ENCODE measurements around the gene SCN10A.
A peak's percentile ranks its signal among the peaks of the same experiment; 100 is the strongest.

The SCN10A gene

DNA sequence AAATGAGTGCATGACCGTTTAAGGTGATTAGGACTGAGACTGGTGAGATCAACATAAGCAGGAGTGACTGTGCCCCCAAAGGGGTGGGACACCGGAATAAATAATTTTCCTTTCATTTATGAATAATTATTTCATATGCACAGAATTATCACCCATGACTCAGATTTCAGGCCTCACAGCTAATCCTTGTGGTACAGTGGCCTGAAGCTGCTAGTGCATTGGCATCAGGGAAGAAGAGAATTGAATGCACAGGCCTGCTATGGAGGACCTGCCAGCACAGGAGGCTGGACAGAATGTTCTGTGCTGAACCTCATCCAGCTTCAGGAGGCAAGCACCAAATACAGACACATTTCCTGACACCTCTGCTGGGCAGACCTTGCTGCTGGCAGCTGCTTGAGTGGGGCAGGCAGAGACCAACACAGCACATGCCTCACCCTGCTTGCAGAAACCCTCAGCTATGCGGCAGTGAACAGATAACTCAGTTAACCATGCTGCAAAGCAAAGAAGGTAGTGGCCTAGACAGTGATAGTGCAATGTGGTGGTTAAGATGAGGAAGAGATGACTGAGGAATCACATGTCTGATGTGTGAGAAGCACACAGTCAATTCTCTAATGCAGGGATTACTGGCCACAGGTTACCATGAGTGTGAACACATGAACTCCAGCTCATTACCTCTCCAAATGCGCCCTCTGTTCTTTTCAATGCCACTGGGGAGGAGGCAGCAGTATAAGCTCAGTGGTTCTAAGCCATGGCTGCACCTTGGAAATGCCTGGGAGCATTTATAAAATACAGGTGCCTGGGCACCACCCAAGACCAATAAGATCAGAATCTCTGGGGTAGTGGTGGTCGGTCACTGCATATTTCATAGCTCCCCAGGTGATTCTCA, 98.4 kb downstream of the SCN10A start:
- DNase-seq, result no peak

DNA sequence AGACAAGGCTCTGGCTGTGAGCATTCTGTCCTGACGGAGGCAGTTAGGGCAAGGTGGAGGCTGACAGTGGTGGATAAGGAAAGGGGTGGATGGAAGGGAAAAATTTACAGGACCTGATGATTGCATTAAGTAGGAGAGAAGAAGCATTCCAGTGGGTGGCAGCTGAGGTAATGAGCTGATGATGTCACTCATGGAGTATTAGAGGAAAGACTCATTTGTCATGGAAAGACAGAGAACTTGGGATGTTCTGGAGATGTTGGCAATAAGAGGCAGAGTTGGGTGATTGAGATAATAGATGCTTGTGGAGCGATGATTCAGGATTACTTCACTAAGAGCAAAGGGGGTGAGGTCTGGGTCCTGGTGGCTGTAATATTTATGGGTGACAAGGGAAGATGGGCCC, 102.9 kb downstream of the SCN10A start:
- no peak for DNase-seq

DNA sequence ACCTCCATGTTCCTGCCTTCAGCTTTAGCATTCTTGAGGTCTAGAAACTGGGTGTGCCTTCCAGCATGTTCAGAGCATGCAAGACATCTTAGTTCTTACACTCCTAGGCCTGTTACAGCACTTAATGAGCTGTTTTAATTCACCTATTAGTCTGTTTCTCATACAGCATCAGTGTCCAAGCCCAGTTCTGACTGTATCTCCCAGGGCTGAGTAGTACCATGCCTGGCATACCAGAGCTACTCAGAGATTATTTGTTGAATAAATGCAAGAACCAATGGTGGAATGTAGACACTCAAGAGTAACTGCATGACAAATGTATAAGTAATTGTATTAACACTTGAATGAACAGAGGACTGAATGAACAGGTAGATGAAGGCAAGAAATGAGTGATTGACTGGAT, 104.7 kb downstream of the SCN10A start:
- no peak for DNase-seq

DNA sequence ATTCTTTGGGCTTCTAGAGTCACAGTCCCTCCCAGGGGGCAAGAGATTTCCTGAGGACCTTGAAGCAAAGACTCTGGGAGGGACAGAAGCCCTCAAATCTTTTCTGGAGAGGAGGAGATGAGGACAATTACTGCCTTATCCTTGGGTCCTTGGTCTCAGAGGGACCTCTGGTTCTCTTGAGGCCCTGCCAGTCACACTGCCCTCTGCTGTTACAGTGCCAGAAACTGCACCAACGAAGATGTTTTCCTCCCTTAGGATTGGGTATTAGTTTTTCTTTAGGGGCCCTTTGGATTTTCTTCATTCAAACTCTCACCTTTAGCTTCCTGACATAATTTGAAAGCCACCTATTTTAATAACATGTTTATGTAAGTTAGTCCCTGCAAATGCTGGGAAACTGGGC, 108.3 kb downstream of the SCN10A start:
- DNase-seq, result no peak

DNA sequence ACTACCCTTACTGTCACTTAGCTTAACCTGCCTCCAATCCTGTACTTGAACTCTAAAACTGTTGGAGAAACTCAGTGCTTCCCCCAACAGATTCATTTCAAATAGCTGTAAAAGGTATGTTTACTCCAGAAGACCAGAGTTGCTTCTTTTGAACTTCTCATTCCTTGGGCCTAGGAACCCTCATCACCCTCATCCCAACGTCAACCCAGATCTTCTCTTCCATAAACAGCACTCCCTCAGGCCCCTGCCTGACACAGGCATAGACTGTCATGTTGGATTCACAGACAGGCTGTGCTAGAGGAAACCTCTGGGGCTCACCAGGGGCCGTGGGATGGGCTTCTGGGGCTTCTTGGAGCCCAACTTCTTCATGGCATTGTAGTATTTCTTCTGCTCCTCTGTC, 109.1 kb downstream of the SCN10A start:
- DNase-seq, result no peak

DNA sequence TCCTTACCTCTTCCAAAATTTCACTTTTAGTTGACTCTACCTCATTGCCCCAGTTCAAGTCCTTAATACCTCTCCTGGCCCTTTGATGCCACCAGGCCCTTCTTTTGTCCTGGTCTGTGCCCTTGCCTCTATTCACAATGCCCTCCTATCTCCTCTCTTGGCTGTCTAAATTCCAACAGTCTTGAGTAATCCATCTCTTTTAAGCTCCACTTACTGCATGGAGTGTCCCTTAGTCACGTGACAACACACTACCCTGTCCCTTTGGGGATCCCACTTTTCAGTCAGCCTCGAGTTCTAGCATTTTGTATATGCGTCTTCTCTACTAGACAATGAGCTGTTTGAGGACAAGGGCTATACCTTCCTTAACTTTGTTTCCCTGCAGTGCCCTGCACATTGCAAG, 113.8 kb downstream of the SCN10A start:
- DNase-seq, result no peak

DNA sequence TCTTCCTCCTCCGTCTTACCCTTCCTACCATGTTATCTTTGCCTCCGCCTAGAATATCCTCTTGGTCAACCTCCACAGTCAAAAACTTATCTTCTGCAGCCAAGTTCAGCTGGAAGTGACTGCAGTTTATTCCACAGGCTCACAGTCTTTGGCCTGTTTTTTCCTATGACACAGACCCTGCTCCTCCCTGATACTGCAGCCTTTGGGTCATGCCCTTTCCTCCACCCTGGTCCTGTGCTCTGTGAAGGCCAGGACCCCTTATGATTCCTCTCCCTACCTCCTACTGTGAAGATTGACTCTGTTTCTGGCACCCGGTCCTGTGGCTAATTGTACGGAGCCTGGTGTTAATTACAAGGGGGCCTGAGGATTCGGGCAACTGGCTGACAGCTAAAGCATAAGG, 117.3 kb downstream of the SCN10A start:
- DNase-seq, result no peak

DNA sequence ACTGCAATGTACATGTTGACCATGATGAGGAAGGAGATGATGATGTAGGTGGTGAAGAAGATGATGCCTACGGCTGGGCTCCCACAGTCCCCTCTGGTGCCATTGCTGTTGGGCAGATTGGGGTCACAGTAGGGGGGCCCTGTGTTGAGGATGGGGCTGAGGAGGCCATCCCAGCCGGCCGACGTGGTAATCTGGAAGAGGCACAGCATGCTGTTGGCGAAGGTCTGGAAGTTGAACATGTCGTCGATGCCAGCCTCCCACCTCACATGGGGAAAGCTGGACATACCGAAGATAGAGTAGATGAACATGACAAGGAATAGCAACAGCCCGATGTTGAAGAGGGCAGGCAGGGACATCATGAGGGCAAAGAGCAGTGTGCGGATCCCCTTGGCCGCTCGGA, 118.0 kb downstream of the SCN10A start:
- DNase-seq, result no peak

DNA sequence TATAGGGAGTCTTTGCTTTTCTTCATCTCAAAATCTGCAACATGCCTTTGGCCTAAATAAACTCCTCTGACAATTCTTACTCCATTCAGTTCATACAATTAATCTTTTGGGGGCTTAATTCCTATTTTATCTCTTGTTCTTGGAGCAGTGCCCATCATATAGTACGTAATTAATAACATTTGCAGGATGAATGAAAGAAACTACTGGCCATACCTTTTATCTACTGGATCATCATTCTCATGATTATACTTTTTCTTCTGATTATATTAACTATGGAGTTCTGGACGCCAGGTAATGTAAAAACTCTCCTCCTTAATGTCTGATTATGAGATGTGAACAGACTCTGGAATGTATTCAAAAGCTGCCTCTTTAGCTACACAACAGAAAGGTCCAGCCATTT, 120.0 kb downstream of the SCN10A start:
- no peak for DNase-seq

DNA sequence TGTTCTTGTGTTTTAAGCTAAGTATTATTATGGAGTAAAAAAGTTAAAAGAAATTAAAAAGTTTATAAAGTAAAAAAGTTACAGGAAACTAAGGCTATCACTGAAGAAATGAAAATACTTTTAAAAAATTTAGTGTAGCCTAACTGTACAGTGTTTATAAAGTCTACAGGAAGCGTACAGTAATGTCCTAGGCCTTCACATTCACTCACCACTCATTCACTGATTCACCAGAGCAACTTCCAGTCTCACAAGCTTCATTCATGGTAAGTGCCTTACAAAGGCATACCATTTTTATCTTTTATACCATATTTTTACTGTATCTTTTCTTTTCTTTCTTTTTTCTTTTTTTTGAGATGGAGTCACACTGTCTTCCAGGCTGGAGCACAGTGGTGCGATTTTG, 125.8 kb downstream of the SCN10A start:
- DNase-seq, result no peak

DNA sequence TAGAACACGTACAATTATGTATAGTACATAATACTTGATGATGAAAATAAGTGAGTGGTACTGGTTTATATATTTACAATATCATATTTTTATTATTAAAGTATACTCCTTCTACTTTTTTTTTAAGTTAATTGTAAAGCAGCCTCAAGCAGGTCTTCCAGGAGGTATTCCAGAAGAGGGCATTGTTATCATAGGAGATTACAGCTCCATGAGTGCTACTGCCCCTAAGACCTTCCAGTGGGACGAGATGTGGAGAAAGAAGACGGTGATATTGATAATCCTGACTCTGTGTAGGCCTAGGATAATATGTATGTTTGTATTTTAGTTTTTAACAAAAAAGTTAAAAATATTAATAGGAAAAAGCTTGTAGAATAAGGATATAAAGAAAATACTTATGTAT, 126.2 kb downstream of the SCN10A start:
- no peak for DNase-seq

DNA sequence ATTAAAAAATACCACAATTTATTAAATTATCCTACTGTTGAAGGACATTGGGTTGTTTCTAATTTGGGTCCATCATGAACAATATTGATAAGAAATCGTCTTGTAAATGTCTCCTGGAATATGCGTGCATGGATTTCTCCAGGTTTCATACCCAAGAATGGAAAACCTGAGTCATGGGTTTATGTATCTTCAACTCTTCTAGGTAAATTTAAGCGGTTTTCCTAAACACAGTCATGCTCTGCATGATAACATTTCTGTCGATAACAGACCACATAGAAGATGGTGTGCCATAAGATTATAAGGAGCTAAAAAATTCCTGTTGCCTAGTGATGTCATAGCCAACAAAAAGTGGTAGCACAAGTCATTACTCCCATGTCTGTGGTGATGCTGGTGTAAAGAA, 126.7 kb downstream of the SCN10A start:
- no peak for DNase-seq

DNA sequence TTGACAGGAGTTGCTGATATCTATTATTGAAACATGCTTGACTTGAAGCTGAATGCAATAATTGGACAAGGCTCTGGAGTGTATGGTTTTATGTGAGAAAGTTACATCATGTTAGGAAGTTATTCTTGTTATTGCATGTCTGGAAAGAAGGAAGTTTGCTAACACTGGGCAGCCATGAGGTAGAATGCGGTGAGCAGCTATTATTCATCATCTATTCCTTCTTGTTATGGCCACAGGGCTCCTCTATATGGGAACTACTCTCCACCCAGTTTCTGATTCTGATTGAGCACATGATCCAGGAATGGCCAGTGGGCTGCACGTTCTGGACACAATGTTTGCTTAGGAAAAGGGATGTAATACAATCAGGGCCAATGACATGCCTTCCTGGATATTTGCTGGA, 128.7 kb downstream of the SCN10A start:
- no peak for DNase-seq

DNA sequence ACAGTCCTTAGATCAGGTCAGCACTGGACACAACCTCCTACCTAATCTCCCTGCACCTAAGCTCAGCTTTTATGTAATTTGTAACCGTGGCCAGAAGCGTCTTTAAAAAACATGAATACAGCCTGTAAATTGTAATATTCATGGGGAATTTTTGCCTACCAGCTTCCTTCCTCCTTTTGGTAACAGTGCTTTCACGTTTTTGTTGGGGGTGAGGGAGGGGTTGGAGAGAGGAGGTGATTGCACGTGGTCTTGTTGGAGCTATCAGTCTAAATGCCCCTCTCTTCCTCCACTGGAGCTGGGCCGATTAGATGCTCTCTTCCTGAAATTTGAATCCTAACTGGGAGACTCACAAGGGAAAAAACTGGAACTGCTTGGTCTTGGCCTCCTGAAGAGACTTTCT, 131.5 kb downstream of the SCN10A start:
- DNase-seq, result no peak

DNA sequence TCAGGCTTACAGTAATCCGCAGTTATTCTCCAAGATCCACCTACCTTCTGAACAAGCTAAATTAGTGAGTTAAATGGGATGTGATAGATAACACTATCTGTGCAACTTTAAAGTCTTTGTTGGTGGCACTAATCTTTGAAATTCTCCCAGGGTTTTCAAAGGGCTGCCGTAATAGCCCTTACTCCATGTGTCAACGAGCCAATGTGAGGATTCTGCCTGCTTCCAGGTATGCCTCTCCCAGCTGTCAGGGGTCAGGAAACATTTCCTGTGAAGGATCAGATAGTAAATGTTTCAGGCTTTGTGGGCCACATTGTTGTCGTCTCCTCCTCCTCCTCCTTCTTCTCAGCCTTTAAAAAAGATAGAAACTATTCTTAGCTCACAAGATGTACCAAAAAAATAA, 146.3 kb downstream of the SCN10A start:
- no peak for DNase-seq

DNA sequence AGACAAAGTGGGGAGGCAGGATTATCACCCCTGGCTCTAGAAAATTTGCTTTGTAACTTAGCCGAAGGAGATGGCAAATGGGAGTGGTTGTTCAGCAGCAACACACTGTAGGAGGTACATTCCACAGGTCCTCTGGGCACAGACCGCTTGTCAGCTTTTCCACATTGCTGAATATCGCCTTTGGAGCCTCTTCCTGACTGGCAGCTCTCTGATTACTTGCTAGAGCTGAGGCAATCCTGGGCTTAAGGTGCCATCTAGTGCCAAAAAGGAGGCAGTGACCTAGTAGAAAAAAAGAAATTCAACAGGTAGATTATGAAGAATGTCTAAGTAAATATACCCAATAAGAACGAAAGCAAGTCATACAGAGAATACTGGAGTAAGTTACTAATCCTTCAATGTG, 153.5 kb downstream of the SCN10A start:
- DNase-seq, result no peak

DNA sequence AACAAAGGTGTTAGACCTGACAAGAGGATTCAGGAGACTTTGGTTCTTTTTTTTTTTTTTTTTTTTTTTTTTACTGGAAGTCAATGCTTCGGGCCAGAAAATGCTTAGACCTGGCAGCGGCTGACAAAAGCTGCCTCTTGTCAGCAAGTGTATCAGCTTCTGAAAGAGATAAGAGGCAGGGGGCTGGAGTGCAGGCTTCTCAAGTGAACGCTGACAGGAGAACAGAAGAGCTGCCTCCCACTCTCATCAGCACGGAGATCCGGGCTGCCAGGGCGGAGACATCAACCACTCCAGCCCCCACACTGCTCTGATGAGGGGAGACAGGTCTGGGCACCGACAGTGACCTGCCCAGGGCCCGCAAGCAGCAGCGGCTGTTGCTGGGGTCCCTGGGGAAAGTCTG, 157.2 kb downstream of the SCN10A start:
- no peak for DNase-seq

DNA sequence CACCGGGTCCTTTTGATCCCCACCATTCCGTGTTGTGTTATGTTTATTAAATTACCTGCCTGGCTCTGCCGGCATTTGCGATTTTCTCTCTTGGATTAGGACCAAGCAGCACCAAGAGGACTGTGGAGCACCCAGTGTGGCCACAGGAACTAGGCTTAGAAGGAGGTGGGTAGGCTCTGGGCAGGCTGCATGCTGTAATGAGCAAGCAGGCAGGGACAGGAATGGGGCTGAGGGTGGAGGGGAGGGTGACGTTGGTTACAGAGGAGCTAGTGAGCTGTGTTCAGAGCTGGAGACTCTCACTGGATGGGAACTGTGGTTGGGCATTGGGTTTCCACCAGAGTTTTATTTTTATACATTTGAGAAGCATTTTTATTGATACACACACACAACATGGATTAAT, 158.6 kb downstream of the SCN10A start:
- DNase-seq, result no peak

DNA sequence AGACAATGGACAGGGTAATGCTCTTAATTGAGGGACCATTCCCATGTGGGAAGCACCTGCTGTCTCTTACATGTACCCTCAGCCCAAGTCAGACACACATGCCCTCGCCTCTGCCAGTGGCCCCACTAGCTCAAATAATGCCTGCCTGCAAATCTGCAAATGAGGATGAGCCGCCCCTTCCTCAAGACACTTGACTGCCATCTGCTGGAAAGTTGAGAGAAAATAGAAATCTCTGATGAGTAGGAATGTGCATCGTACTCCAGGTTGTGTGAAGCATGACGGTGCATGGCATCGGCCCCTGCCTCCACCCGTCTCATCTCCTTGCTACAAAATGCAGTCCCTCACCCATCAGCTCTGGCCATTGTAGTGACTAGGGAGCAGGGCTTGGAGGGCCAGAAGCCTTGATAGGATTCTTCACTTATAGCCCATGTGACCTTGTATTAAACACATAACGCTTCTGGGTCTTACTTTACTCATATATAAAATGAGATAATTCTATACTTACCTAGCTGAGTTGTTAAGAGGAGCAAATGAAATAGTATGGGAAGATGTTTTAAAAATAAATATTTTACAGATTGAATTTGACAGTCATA, 160.2 kb downstream of the SCN10A start:
- DNase-seq, result peak; percentile 15

DNA sequence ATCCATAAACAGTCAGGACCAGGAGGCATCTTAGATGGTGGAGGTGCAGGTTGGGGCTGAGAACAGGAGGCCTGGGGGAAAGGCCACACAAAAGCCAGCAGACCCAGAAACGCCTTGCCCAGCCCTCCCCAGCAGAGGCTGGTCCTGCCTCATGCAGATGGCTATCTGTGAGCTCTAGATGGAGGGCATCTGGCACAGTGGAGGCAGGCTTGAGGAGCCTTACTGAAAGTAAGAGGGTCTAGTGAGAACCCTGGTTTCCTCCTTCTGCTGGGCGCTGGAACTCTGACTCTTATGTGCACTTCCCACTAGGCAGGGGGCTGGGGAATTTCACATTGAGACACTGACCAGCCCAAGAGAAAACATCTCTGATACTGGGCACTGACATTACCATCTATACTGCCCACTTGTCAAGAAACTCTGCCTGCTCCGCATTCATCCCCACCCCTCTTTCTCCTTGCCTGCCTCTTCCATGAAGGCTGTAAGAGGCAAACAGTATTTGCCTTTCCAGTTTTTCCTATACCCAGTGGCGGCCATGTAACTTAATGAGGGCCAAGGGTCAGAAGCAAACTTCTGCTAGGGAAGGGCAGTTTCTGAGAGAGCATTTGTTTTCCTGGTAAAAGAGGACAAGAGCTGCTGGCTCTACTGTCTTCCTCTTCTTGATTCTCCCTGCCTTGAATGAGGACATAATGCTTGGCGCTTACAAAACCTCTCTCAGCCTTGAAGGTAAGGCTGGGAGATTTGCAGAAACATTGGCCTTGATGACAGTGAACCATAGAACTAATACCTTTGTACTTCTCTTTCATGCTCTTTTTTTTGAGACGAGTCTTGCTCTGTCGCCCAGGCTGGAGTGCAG, 162.1 kb downstream of the SCN10A start:
- no peak for DNase-seq

DNA sequence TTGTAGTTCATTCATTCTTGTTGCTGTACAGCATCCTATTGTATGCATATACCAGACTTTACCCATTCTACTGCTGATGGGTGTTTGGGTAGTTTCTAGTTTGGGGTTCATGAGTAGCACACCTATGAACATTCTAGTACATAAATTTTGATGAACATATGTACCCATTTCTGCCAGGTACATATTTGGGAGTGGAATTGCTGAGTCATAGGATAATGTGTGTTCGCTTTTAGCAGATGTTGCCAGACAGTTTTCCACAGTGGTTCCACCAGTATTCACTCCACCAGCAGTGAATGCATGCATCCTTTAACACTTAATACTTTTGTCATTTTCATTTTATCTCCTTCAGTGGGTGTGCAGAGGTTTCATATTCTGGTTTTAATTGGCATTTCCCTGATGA, 163.1 kb downstream of the SCN10A start:
- DNase-seq, result no peak

DNA sequence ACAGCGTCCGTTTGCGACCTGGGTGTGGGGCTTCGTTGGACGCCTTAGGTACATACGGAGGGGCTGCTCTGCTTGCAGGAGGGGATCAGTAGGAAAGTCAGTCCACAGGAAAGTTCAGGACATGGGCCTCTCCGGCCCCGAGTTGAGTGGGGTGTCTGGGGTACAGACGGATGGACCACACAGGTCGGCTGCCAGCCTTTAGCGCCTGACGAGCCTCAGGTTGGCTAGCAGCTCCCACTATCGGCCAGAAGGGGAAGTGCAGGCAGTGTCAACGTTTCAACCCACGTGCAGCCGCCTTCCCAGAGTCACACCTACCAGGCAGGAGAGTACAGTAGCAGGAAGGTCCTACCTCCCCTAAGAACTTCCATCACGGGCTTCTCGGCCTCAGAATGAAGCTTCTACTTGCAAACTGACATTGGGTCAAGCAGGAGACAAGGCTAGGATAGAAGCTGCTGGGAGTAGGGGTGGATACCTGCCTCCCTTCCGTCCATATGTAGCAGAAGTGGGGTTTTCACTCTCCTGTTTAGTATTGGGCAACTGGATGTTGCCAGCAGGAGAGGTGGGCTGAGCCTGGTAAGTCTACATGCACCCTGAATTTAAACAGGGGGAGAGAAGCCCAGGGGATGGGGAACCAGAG, 164.7 kb downstream of the SCN10A start:
- peak; percentile 25 for DNase-seq

DNA sequence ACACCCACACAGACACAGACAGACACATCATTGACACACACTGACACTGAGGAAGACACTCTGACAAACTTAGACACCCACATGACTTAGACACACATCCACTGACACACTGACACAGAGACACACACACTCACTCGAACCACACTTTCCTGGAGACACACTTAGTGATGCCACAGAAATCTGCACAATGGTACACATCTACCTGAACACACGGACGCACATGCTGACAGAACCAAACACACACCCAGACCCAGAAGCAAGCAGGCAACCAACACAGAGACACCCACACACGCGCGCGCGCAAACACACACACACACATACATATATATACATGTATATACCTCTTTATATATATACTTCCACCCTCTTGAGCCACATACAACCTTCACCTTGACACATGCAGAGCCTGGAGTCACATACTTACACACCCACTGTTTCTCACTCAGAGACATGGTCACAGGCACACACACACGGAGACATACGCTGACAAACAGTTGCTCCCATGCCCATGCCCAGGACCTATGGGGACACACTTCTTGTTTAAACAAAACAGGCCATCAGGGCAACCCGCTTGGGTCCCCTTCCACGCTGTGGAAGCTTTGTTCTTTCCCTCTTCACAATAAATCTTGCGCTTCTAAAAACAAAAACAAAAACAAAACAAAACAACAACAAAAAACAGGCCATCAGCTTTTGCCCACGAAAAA, 165.6 kb downstream of the SCN10A start:
- no peak for DNase-seq

All from NCI-H2029 treated with DMSO at 0.1 percent for 48 hours (cell line).